TTC549 (cell line): Measurements from ENCODE around the gene UCN.
"Not testable (repeated sequence)": the region's sequence is repeated elsewhere in the genome, so short reads cannot be mapped to it uniquely, and the experiment has no call there.

Experiments used
- FAIRE-seq: peaks from 2 replicates; lab custom pipeline; 2012; peaks lifted over from hg19 to GRCh38; lab: Jason Lieb, UNC

UCN gene

GRCh38 chr2:27308359-27308881, at the start of gene UCN:
TSS of gene UCN (minus strand) at chr2:27308445. CDS start at chr2:27307895, 550 bp downstream.
- no peak for FAIRE-seq

DNA sequence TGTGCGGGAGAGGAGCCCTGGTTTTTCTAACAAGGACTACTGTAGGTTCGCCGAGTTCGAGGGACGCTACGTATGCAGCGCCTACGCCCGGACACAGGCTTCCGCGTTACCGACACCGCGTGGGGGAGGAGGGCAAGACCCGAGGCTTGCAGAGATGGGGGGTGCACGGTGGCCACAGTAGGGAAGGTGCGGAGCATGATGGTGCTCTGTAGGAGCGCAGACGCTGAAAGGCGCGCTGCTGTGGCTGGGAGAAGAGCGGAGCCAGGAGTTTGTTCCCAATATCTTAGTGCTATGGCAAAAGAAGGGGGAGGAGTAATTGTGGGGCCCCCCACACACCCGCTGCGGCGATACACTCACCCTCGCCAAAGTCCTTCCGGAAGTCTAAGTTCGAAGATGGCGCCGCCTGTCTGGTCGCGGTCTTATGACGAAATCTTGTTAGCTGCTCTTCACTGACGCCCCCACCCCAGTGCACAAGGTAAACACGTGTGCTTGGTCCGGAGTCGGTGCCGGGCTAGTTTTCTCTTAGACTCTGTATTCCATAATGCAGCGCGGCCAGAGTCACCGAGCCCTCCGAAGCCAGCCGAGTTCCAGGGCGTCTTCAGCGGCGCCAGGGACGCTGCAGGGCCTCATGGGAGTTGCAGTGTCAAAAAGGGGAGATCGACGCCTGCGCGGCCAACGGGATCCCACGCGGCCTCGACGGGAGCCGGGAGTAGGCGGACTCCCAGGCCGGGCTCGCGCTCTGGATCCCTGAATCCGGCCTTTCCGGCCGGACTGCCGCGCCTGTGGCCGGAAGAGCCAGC, 48.3 kb upstream of the UCN start, which contains the start of gene GTF3C2:
GTF3C2 (minus strand) TSS at position 383 of the 800 bp plus-strand sequence. CDS start 13,210 bp downstream, outside the sequence.
- peak; percentile 96 for FAIRE-seq

DNA sequence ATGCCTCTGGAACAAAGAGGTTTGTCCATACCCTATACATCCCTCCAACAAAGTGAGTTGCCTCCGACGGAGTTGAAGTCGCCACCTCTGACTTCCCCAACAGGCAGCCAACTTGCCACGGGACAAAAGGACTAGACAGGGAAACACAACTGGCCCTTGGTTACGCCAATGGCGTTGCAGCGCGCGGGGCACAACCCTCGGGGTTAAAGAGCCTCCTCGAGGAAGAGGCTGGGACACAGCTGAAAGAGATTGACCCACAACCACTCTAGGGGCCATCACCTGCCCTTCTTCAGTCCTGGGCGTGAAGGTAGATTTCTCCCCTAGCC, 47.8 kb upstream of the UCN start:
- FAIRE-seq, result no peak

- no peak for FAIRE-seq
Measured at GRCh38 chr2:27354597-27354927, 46.3 kb upstream of the UCN start.

DNA sequence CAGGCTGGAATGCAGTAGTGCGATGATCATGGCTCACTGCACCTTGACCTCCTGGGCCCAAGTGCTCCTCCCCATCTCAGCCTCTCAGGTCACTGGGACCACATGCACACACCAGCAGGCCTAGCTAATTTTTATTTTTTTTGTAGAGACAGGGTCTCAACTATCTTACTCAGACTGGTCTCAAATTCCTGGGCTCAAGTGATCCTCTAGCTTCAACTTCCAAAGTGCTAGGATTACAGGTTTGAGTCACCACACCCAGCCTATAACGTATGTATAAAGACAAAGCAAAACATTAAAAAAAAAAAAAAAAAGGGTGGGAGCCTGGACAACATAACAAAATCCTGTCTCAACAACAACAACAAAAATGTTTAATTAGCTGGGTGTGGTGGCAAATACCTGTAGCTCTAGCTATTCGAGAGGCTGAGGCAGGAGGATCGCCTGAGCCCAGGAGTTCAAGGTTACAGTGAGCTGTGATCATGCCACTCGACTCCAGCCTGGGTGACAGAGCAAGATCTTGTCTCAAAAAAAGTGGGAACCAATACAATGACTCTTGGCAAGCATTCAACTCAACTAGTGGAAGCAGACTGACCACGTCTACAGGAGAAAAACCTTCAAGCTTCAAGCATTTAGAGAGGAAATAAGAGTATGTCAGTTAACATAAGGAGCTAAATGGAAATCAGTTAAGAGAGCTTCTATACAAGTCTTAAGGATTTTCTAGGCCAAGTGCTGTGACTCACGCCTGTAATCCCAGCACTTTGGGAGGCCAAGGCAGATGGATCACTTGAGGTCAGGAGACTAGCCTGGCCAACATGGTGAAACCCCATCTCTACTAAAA, 45.7 kb upstream of the UCN start:
- FAIRE-seq, result no peak

GRCh38 chr2:27353386-27353761, 45.1 kb upstream of the UCN start:
- not testable (repeated sequence) for FAIRE-seq

GRCh38 chr2:27351802-27352598, 43.8 kb upstream of the UCN start:
- no peak for FAIRE-seq

GRCh38 chr2:27350106-27350693, 42.0 kb upstream of the UCN start:
- no peak for FAIRE-seq

GRCh38 chr2:27347641-27348040, 39.4 kb upstream of the UCN start:
- no peak for FAIRE-seq

DNA sequence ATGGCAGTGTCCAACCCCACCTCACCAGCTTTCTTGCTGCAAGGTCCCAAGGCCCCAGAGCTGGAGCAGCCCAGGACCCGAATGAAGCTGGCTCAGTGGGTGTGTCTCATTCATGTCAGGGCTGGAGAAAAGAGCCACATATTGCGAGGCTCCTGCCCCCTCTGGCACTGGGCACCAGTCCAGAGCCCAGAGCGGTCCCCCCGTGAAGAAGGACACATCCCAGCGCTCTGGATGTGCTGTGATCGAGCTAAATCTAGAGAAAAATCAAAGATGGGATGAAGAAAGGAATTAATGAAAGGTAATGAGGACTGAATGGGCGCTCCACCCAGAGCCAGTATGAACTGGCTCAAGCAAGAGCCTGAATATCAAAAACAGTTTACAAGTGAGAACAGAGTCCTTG, 27.9 kb upstream of the UCN start:
- no peak for FAIRE-seq

DNA sequence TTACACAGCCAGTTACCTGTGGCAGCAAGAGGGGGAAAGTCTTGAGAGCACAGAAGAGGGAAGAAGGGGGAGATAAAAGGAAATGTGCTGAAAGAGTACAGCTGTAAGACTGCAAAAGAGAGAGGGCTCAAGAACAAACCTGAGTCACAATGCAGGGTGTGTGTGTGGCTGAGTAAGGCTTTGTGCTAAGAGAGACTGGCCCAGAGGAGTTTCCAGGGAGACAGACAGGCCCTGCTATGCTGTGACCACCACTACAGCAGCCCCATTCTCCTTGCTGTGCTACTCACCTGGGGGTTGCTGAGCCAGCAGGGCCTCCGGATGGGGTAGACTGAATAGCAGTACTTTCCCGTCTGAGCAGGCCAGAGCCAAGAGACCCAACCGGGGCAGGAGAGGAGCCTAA, 27.1 kb upstream of the UCN start:
- no peak for FAIRE-seq

- no peak for FAIRE-seq
Measured at GRCh38 chr2:27324720-27325119, 16.5 kb upstream of the UCN start.

DNA sequence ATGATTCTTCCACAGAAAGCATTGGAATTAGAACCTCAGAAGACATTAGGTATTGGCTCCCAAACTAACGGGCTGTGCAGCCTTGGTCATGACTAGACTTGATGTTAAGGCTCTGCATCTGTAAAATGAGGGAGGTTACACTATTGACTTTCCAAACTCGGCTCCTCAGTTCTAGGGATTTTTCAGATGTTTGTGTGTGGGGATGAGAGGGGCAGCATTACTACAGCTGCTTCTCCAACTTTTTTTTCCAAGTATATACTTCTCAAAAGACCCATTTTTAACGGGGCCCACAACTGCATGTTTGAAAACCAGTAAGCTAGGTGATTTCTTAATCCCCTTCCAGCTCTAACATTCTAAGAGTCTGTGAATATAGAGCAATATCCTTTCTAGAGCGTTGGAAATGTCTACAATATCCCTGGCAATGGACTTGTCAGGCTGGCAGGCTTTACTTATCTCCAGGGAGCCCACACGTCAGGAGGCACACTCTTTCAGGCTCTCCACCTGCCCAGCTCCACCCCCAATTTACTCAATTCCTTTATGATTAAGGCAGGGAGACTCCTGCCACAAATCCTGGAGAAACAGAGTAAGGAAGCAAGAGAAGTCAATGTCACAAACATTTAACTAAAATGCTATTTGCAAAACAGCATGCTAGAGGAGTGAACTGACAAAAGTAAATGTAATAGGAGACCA, 15.5 kb upstream of the UCN start:
- FAIRE-seq, result no peak

DNA sequence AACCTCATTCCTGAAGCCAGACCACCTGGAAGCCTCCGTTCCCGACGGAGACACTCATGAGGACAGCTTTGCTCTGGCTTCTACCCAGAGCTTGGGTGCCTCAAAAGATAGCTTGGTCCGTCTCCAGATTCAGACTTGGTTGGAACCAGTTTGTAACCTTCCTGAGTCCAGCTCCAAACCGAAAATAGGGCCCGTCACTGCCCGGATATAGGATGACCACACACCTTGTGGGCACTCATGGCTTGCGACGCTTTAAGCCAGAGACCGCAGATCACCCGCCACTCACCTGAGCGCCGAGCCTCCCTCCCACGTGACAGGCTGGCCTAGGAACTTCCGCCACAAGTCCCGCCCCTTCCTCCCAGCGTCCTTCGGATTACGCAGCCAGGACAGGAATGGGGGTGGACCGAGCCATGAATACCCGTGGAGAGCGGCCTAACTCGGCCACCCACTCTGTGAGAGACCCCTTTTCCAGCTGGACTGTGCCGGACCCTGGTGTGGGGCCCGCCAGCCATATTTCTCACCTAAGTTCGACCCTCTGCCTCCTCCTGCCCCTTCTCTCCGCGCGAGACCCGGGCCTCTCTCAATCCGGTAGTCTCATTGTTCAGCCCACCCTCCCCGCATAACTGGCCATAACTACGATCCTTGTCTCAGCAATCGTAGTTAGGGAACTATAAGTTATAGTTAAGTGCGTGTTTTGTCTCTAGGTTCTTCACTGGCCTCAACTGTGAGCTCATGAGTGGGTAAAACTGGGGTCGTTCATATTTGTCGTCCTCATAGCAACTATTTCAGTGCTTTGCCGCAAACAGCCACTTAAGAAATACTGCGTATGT, 14.7 kb upstream of the UCN start, which contains the start of gene MPV17:
MPV17 (minus strand) TSS at position 332 of the 830 bp plus-strand sequence. CDS start 580 bp downstream, outside the sequence.
- no peak for FAIRE-seq

DNA sequence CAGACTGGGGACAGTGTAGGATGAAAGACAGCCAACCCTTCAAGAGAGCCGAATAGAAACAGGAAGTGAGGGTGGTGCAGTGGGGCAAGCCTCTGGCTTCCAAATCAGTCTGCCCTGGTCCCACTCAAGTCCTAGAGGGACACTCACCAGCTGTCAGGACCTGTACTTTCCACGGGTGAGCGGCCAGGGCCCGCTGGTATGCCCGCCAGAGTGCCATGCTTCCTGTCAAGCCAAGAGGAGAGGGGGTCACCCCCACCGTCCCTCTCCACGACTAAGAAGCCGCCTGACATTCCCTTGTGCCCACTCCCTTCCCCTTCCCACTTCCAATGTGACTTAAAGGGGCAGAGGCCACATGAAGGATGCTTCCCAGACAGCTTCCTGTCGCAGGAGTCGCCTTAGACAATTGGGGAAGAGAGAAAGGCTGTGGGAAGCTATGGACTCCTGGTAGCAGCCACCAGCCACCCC, 14.1 kb upstream of the UCN start:
- FAIRE-seq, result no peak

DNA sequence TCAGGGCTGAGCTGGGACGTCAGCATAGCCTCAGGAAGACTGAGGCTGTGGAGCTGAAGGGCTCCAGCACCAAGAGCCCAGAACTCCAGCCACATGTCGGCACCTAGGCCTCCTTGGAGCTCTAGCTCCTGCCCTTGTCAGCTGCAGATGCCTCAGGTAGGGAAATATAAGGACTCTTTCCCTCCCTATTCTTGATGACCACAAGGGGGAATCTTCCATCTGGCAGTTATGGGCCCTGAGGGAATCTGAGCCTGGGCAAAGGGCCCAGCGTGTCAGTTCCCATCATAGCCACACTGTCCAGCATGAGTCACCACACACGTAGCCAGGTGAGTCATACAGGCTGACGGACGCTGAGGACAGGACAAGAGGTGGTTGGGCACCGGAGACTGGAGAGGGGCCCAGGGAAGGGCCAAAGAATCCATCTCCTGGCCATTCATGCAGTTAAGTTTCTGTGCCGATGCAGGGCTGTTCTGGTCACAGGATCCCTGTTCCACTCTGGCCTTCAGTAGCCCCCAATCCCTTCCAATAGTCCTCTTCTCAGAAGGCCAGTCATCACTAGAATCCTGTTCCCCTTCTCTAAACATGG, 12.8 kb upstream of the UCN start:
- no peak for FAIRE-seq

DNA sequence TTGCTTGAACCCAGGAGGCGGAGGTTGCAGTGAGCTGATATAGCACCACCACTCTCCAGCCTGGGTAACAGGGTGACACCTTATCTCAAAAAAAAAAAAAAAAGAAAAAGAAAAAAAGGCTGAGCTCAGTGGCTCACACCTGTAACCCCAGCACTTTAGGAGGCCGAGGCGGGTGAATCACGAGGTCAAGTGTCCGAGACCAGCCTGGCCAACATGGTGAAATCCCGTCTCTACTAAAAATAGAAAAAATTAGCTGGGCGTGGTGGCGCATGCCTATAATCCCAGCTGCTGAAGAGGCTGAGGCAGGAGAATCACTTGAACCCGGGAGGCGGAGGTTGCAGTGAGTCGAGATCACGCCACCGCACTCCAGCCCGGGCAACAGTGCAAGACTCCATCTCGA, 11.6 kb upstream of the UCN start:
- FAIRE-seq, result not testable (repeated sequence)

- no peak for FAIRE-seq
Measured at GRCh38 chr2:27316655-27317412, 8.6 kb upstream of the UCN start.

- FAIRE-seq, result no peak
Measured at GRCh38 chr2:27315122-27315521, 6.9 kb upstream of the UCN start.
